DND-41 (cell line): Measurements from ENCODE around the gene MCTS1.
A peak's percentile ranks its signal among the peaks of the same experiment; 100 is the strongest.
"Not testable (repeated sequence)": the region's sequence is repeated elsewhere in the genome, so short reads cannot be mapped to it uniquely, and the experiment has no call there.

Experiments
- ATAC-seq: fragments of 200-7000 bp; cut with Tn5 transposase; 3 replicates; pipeline ENCODE4 v1.9.1; 2021; ENCODE audit warnings: low read depth; ENCODE audit not compliant: insufficient read depth
- DNase-seq: peaks from one replicate; pipeline ENCODE4 v3.0.0-alpha.2; 2020
- H2AFZ ChIP-seq: 2 replicates; pipeline ENCODE4 v1.6.0; 2012; ENCODE audit warnings: low read depth, low read length
- H3K27ac ChIP-seq: 2 replicates; pipeline ENCODE4 v1.5.1; 2012; ENCODE audit warnings: low read length, inconsistent platforms
- H3K27me3 ChIP-seq: fragments of 200-600 bp; sonication (generic); 2 replicates; pipeline ENCODE4 v1.6.0; 2012; ENCODE audit warnings: low read length, mild to moderate bottlenecking, inconsistent platforms; ENCODE audit not compliant: insufficient read depth, poor library complexity
- H3K36me3 ChIP-seq: 2 replicates; pipeline ENCODE4 v1.5.1; 2012; ENCODE audit warnings: low read length, inconsistent platforms; ENCODE audit not compliant: insufficient read depth
- H3K4me1 ChIP-seq: 2 replicates; pipeline ENCODE4 v1.5.1; 2012; ENCODE audit warnings: mild to moderate bottlenecking, low read length; ENCODE audit not compliant: insufficient read depth
- H3K4me2 ChIP-seq: 2 replicates; pipeline ENCODE4 v1.6.0; 2012; ENCODE audit warnings: mild to moderate bottlenecking, moderate library complexity, low read length, inconsistent platforms; ENCODE audit not compliant: insufficient read depth
- H3K4me3 ChIP-seq, 2 experiments: fragments of 200-600 bp in 1 of 2; shearing (Covaris generic) in 1 of 2; 2 replicates each; pipeline ENCODE4 v1.5.1; 2012 to 2016; ENCODE audit warnings: inconsistent platforms in 2 of 2, low read length in 2 of 2, mild to moderate bottlenecking in 2 of 2, low read depth in 1 of 2, moderate library complexity in 1 of 2
- H3K79me2 ChIP-seq: 2 replicates; pipeline ENCODE4 v1.6.0; 2012; ENCODE audit warnings: low read length, inconsistent platforms; ENCODE audit not compliant: insufficient read depth
- H3K9ac ChIP-seq: 2 replicates; pipeline ENCODE4 v1.6.0; 2012; ENCODE audit warnings: low read depth, mild to moderate bottlenecking, inconsistent platforms, low read length, moderate library complexity
- H3K9me3 ChIP-seq: 2 replicates; pipeline ENCODE4 v1.5.1; 2012; ENCODE audit warnings: low read length, moderate library complexity, mild to moderate bottlenecking, inconsistent platforms; ENCODE audit not compliant: insufficient read depth, severe bottlenecking
- H4K20me1 ChIP-seq: 2 replicates; pipeline ENCODE4 v1.6.0; 2012; ENCODE audit warnings: low read length; ENCODE audit not compliant: insufficient read depth
- EZH2 ChIP-seq: IDR thresholded peaks from 3 replicates; pipeline ENCODE4 v1.6.1; 2012; ENCODE audit warnings: borderline replicate concordance, low read depth, mild to moderate bottlenecking, moderate library complexity, low read length, inconsistent platforms; ENCODE audit not compliant: severe bottlenecking
- TF ChIP-seq, protein P1 (sequence below): IDR thresholded peaks from 2 replicates; pipeline ENCODE4 v1.5.1; 2012; ENCODE audit warnings: borderline replicate concordance, low read length, moderate library complexity, mild to moderate bottlenecking; ENCODE audit not compliant: poor library complexity, severe bottlenecking; ENCODE audit errors: extremely low read depth

Gene MCTS1

DNA sequence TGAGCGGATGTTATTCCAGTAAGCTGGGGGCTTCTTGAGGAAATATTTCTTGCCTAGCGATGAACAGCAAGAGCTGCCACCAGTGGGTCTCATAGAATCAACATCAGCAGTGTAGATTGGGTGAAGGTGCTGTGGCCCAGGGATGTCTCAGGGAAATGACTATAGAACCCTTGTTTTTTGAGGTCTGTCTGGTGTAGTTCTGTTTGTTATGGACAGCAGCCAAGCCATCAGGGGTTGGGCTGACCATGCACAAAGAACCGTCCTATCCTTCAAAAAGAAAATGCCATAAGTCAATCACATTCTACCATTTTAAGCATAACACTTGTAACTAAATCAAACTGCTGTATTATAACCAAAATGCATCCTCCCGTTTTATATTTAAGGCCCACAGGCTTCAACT, 43.2 kb downstream of the MCTS1 start:
- no peaks in the 10 kb centered on the region for H3K36me3 ChIP-seq
- H4K20me1 ChIP-seq = no peaks in the 10 kb centered on the region
- no peak overlapping the region for H3K4me3 ChIP-seq
- no peaks in the 10 kb centered on the region for H3K27me3 ChIP-seq
- no peaks in the 10 kb centered on the region for H3K9me3 ChIP-seq
- no peak overlapping the region for H3K27ac ChIP-seq
- H3K4me2 ChIP-seq = no peak overlapping the region
- H3K9ac ChIP-seq = no peak overlapping the region
- no peaks in the 10 kb centered on the region for H3K4me1 ChIP-seq
- H2AFZ ChIP-seq = no peak overlapping the region
- no peak for DNase-seq
- TF ChIP-seq, protein P1, sequence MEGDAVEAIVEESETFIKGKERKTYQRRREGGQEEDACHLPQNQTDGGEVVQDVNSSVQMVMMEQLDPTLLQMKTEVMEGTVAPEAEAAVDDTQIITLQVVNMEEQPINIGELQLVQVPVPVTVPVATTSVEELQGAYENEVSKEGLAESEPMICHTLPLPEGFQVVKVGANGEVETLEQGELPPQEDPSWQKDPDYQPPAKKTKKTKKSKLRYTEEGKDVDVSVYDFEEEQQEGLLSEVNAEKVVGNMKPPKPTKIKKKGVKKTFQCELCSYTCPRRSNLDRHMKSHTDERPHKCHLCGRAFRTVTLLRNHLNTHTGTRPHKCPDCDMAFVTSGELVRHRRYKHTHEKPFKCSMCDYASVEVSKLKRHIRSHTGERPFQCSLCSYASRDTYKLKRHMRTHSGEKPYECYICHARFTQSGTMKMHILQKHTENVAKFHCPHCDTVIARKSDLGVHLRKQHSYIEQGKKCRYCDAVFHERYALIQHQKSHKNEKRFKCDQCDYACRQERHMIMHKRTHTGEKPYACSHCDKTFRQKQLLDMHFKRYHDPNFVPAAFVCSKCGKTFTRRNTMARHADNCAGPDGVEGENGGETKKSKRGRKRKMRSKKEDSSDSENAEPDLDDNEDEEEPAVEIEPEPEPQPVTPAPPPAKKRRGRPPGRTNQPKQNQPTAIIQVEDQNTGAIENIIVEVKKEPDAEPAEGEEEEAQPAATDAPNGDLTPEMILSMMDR = no peak
- TF ChIP-seq EZH2 = no peak
- no peak for ATAC-seq
- H3K79me2 ChIP-seq = no peaks in the 10 kb centered on the region

- not testable (repeated sequence) for H3K4me1 ChIP-seq, H3K79me2 ChIP-seq, DNase-seq, H4K20me1 ChIP-seq, H3K4me3 ChIP-seq, H3K9me3 ChIP-seq, H3K9ac ChIP-seq, H3K4me2 ChIP-seq, H3K27me3 ChIP-seq, H3K36me3 ChIP-seq, H3K27ac ChIP-seq, H2AFZ ChIP-seq, ATAC-seq
Observed at GRCh38 chrX:120652256-120652655, 48.4 kb downstream of the MCTS1 start.

- Histone ChIP-seq H3K36me3 (no peaks in the 10 kb centered on the region), H3K27me3 (no peaks in the 10 kb centered on the region), H3K4me3 (no peak overlapping the region), H4K20me1 (no peaks in the 10 kb centered on the region), H3K79me2 (no peaks in the 10 kb centered on the region), H3K9ac (no peak overlapping the region), H2AFZ (no peak overlapping the region), H3K4me2 (no peak overlapping the region), H3K4me1 (no peaks in the 10 kb centered on the region), H3K9me3 (no peaks in the 10 kb centered on the region), H3K27ac (no peak overlapping the region)
- peak; percentile 58; the same call in 2 of the 3 replicates for ATAC-seq
- no peak for TF ChIP-seq EZH2
- TF ChIP-seq, protein P1 = no peak
- no peak for DNase-seq
Observed at GRCh38 chrX:120653000-120653399, 49.1 kb downstream of the MCTS1 start.

- no peak overlapping the region for H3K4me3 ChIP-seq
- no peaks in the 10 kb centered on the region for H4K20me1 ChIP-seq
- no peaks in the 10 kb centered on the region for H3K4me1 ChIP-seq
- H3K9me3 ChIP-seq = no peaks in the 10 kb centered on the region
- H3K27ac ChIP-seq = no peak overlapping the region
- H3K36me3 ChIP-seq = no peaks in the 10 kb centered on the region
- DNase-seq = no peak
- no peak for ATAC-seq
- H3K27me3 ChIP-seq = no peaks in the 10 kb centered on the region
- no peak overlapping the region for H3K4me2 ChIP-seq
- TF ChIP-seq, protein P1 = no peak
- TF ChIP-seq EZH2 = no peak
- H2AFZ ChIP-seq = no peak overlapping the region
- no peak overlapping the region for H3K9ac ChIP-seq
- no peaks in the 10 kb centered on the region for H3K79me2 ChIP-seq
Observed at GRCh38 chrX:120660637-120661036, 56.7 kb downstream of the MCTS1 start.
